GM12878 (cell line): ENCODE results near the gene PDIA4. TPM values are rescaled to one million over a fixed set of nuclear protein-coding genes. Genes with fewer than 3 reads are reported as not detected.

Experiments
- ATAC-seq: fragments of 200-7000 bp; cut with Tn5 transposase; 3 replicates; pipeline ENCODE4 v1.9.1; 2020; ENCODE audit warnings: mild to moderate bottlenecking, moderate library complexity
- BruUV-seq: library from RNA; stranded (reverse); fragments of 400-500 nt; replicated peaks from 2 replicates; lab custom pipeline; 2021; lab: Mats Ljungman, UMichigan
- CTCF ChIA-PET: fragments of 300-600 bp; sonication (Branson Sonifier 250); formaldehyde crosslinking; extraction: SDS; loops from one replicate; lab custom pipeline; 2021; ENCODE audit warnings: inconsistent platforms; lab: Yijun Ruan, JAX
- POLR2A ChIA-PET: fragments of 350-600 bp; formaldehyde crosslinking; extraction: SDS; loops from one replicate; lab custom pipeline; 2021; ENCODE audit warnings: inconsistent platforms; lab: Charles Lee
- RAD21 ChIA-PET: fragments of 300-600 bp; sonication (Branson Sonifier 250); formaldehyde crosslinking; loops from one replicate; lab custom pipeline; 2023; ENCODE audit warnings: antibody characterized with exemption; ENCODE audit not compliant: unreplicated experiment; lab: Charles Lee
- SMC1A ChIA-PET: fragments of 300-600 bp; sonication (Branson Sonifier 250); formaldehyde crosslinking; loops from one replicate; lab custom pipeline; 2023; ENCODE audit not compliant: unreplicated experiment, uncharacterized antibody; lab: Charles Lee
- DNase-seq: peaks from one replicate; pipeline ENCODE4 v3.0.0-alpha.2; 2011; ENCODE audit warnings: low read depth, low spot score
- FAIRE-seq: peaks from 3 replicates; lab custom pipeline; 2011; peaks lifted over from hg19 to GRCh38; lab: Jason Lieb, UNC
- H2AFZ ChIP-seq: 2 replicates; pipeline ENCODE4 v1.6.0; 2011; ENCODE audit warnings: low read depth, low read length, control low read depth; ENCODE audit not compliant: control insufficient read depth
- H3K27ac ChIP-seq: 2 replicates; pipeline ENCODE4 v1.5.1; 2011; ENCODE audit warnings: control low read depth; ENCODE audit not compliant: control insufficient read depth, insufficient read depth
- H3K27me3 ChIP-seq, 2 experiments: replicated peaks in 1 of 2; 2 replicates each; pipeline versions ENCODE4 v1.6.0 to v1.6.1; 2011; ENCODE audit warnings: low read length in 1 of 2; ENCODE audit not compliant: control insufficient read depth in 2 of 2, insufficient read depth in 2 of 2
- H3K36me3 ChIP-seq, 2 experiments: 2 replicates each; pipeline ENCODE4 v1.5.1; 2011; ENCODE audit warnings: low read length in 1 of 2; ENCODE audit not compliant: control insufficient read depth in 2 of 2, insufficient read depth in 2 of 2
- H3K4me1 ChIP-seq: 2 replicates; pipeline ENCODE4 v1.6.1; 2011; ENCODE audit warnings: mild to moderate bottlenecking, low read length, moderate library complexity, mixed read lengths; ENCODE audit not compliant: control insufficient read depth, insufficient read depth
- H3K4me2 ChIP-seq: 2 replicates; pipeline ENCODE4 v1.6.0; 2011; ENCODE audit warnings: control low read depth; ENCODE audit not compliant: control insufficient read depth, insufficient read depth
- H3K4me3 ChIP-seq: fragments of 200-600 bp; sonication (generic); 2 replicates; pipeline ENCODE4 v1.5.1; 2016
- H3K79me2 ChIP-seq: 2 replicates; pipeline ENCODE4 v1.6.0; 2011; ENCODE audit warnings: low read length; ENCODE audit not compliant: control insufficient read depth, insufficient read depth
- H3K9ac ChIP-seq: 2 replicates; pipeline ENCODE4 v1.8.0; 2011; ENCODE audit warnings: low read length, control low read depth, mixed read lengths; ENCODE audit not compliant: control insufficient read depth, insufficient read depth
- H3K9me3 ChIP-seq: replicated peaks from 3 replicates; pipeline ENCODE4 v1.5.1; 2011; ENCODE audit warnings: mild to moderate bottlenecking, low read length; ENCODE audit not compliant: control insufficient read depth, insufficient read depth
- H4K20me1 ChIP-seq: 2 replicates; pipeline ENCODE4 v1.6.0; 2011; ENCODE audit not compliant: control insufficient read depth, insufficient read depth
- ATF3 ChIP-seq: IDR thresholded peaks from 2 replicates; pipeline ENCODE4 v1.6.1; 2011; ENCODE audit warnings: low read depth, mild to moderate bottlenecking, low read length, moderate library complexity, borderline replicate concordance; ENCODE audit errors: extremely low read depth
- POLR2A ChIP-seq: IDR thresholded peaks from 2 replicates; pipeline ENCODE4 v1.6.1; 2011; ENCODE audit warnings: low read depth, mild to moderate bottlenecking, low read length
- SREBF2 ChIP-seq: IDR thresholded peaks from 2 replicates; pipeline ENCODE4 v1.6.1; 2012; ENCODE audit warnings: mild to moderate bottlenecking, low read length
- USF1 ChIP-seq: IDR thresholded peaks from 2 replicates; pipeline ENCODE4 v1.6.1; 2011; ENCODE audit warnings: borderline replicate concordance, low read depth, mild to moderate bottlenecking, moderate library complexity, mixed read lengths, low read length; ENCODE audit not compliant: insufficient read depth; ENCODE audit errors: extremely low read length
- ZBTB11 ChIP-seq: fragments of 450-650 bp; formaldehyde crosslinking; IDR thresholded peaks from 2 replicates; pipeline ENCODE4 v1.5.0; 2022; ENCODE audit warnings: mild to moderate bottlenecking, missing genetic modification characterization
- WGBS: methylation state at CpG from one replicate; pipeline ENCODE4 v1.1.6; 2016; ENCODE audit warnings: low lambda C conversion rate; ENCODE audit not compliant: insufficient replicate concordance, insufficient coverage; ENCODE audit errors: missing lambda C conversion rate; 5-methylcytosine and 5-hydroxymethylcytosine counted together
- in situ Hi-C: fragments of 300-500 bp; cut with MboI; formaldehyde crosslinking; loops from 9 replicates; pipeline ENCODE4 v1.14.3; 2018; ENCODE audit warnings: mixed read lengths
- intact Hi-C: fragments of 100-400 bp; cut with micrococcal nuclease; formaldehyde crosslinking; loops from one replicate; pipeline ENCODE4 v1.14.2; 2022; ENCODE audit not compliant: unreplicated experiment
- polyA plus RNA-seq, 11 experiments: library from polyadenylated mRNA; depleted of rRNA in 4 of 11; unstranded in 6 of 11; stranded (reverse) in 5 of 11; fragments of >200 nt; fragmentation: Nextera tagmentation in 4 of 11; fragmentation: Illumina TruSeq in 1 of 11; extraction: Ambion mirVana in 4 of 11; extraction: Trizol in 1 of 11; gene quantifications; 1 replicate in 1 of 11; 2 replicates in 10 of 11; pipeline versions ENCODE4 v1.2.1 to v1.2.3, GENCODE V29; 2011 to 2016; ENCODE audit warnings: inconsistent platforms in 2 of 11, missing spikeins in 2 of 11, low read depth in 1 of 11
- total RNA-seq, 4 experiments: library from RNA; depleted of rRNA in 3 of 4; stranded (reverse); fragments of >200 nt in 3 of 4; fragmentation: Illumina TruSeq in 1 of 4; extraction: Trizol in 1 of 4; gene quantifications; 2 replicates each; pipeline versions ENCODE4 v1.2.1 to v1.2.3, GENCODE V29; 2013 to 2021

Gene PDIA4
- total and polyA plus RNA-seq, 10 of the 15 experiments (the other 5 are each of a cell fraction or from before 2014, with no cell fraction given): 7.1 to 306 (median 106) TPM

GRCh38 chr7:149003018-149003417 is 25.3 kb downstream of the PDIA4 start (continued):
- TF ChIP-seq USF1 (no peak), ATF3 (no peak), POLR2A (no peak), ZBTB11 (CRISPR knock-in tag) (no peak)

GRCh38 chr7:149002604-149003003 is 25.7 kb downstream of the PDIA4 start:
- WGBS: 95% methylated on average over 13 of the region's 13 CpGs

More at GRCh38 chr7:149002604-149003003, 25.7 kb downstream of the PDIA4 start:
- ATAC-seq: no peak
- in situ Hi-C loops: no loop called here
- TF ChIP-seq POLR2A (peak; percentile 41; the same call in 1 of the 2 replicates), SREBF2 (no peak)
- TF ChIP-seq, all 136 proteins: peak for 1
- RAD21 ChIA-PET: no interaction called here
- H3K79me2 ChIP-seq: no peaks in the 10 kb centered on the region
- POLR2A ChIA-PET: no interaction called here
- FAIRE-seq (no peak), DNase-seq (no peak)
- H3K4me2 ChIP-seq: no peak overlapping the region
- H3K27me3 ChIP-seq: no peaks in the 10 kb centered on the region
- H3K4me3 ChIP-seq: no peak overlapping the region
- no peaks in the 10 kb centered on the region for H3K4me1 ChIP-seq
- CTCF ChIA-PET: interaction anchor here (1.0 kb wide), 1 partner anchor 63 kb away, joined by 4 read pairs; no protein-coding TSS in a partner anchor
- peaks cover 36 to 45% of the 10 kb centered on the region in 2 experiments for H3K36me3 ChIP-seq
- no TSS peak for BruUV-seq
- H4K20me1 ChIP-seq: no peaks in the 10 kb centered on the region
- SMC1A ChIA-PET: no interaction called here
- no peak overlapping the region for H3K9ac ChIP-seq
- H3K27ac ChIP-seq: no peak overlapping the region
- H3K9me3 ChIP-seq: no peaks in the 10 kb centered on the region
- H2AFZ ChIP-seq: no peak overlapping the region
- intact Hi-C loops: no loop called here
